ENCODE results near the gene PCDH17. TPM values are rescaled to one million over a fixed set of nuclear protein-coding genes. Genes with fewer than 3 reads are reported as not detected.

The PCDH17 gene
- total RNA-seq: 0.13 and 0.33 TPM in 2 replicates

GRCh38 chr13:57631596-57632275 lies at the start of gene PCDH17:
PCDH17 (plus strand) TSS chr13:57631744; CDS start chr13:57632547, 803 bp downstream.

